ENCODE results near the gene CHCT1. TPM values are rescaled to one million over a fixed set of nuclear protein-coding genes. Genes with fewer than 3 reads are reported as not detected.
"Not testable (repeated sequence)": the region's sequence is repeated elsewhere in the genome, so short reads cannot be mapped to it uniquely, and the experiment has no call there.

The CHCT1 gene
- total RNA-seq, 2 donors from 2014 or later: not detected

- intact Hi-C loops (cut with DNase I): no loop called here
- ATAC-seq (no peak), DNase-seq (no peak)
- TF ChIP-seq CTCF (IDR thresholded peaks at IDR 0.05) (no peak), POLR2A (IDR thresholded peaks at IDR 0.05) (no peak)
- H3K4me3 ChIP-seq: no peak overlapping the region
- 17 to 34% methylated on average over 3 of the region's 3 CpGs for WGBS, 2 donors
- no peaks in the 10 kb centered on the region for H3K9me3 ChIP-seq
- H3K27ac ChIP-seq: no peak overlapping the region
- H3K4me1 ChIP-seq: peaks cover 43% of the 10 kb centered on the region
- no peaks in the 10 kb centered on the region for H3K27me3 ChIP-seq
- no peaks in the 10 kb centered on the region for H3K36me3 ChIP-seq (replicated peaks in 1 of 2; ENCODE audit: insufficient read depth in 1 of 2, low read depth in 2 of 2)
These were observed 38.9 kb upstream of the CHCT1 start for GRCh38 chr17:60383379-60383778.

- H3K4me3 ChIP-seq; H3K27me3 ChIP-seq; ATAC-seq; H3K9me3 ChIP-seq; DNase-seq; H3K27ac ChIP-seq; intact Hi-C loops (cut with DNase I); H3K36me3 ChIP-seq (replicated peaks in 1 of 2; ENCODE audit: insufficient read depth in 1 of 2, low read depth in 2 of 2): not testable (repeated sequence)
- 97 to 99% methylated on average over 7 of the region's 7 CpGs for WGBS, 2 donors
- H3K4me1 ChIP-seq: peaks cover 58% of the 10 kb centered on the region
These were observed 37.4 kb upstream of the CHCT1 start for GRCh38 chr17:60384921-60385320.

GRCh38 chr17:60386147-60387058 is 35.9 kb upstream of the CHCT1 start:
- Histone ChIP-seq H3K27ac (no peak overlapping the region), H3K27me3 (no peaks in the 10 kb centered on the region), H3K4me1 (peaks cover 65% of the 10 kb centered on the region), H3K36me3 (replicated peaks in 1 of 2; ENCODE audit: insufficient read depth in 1 of 2, low read depth in 2 of 2) (no peaks in the 10 kb centered on the region), H3K9me3 (no peaks in the 10 kb centered on the region), H3K4me3 (no peak overlapping the region)
- DNase-seq: no peak
- no peak for ATAC-seq
- intact Hi-C loops (cut with DNase I): no loop called here
- TF ChIP-seq CTCF (IDR thresholded peaks at IDR 0.05) (no peak), POLR2A (IDR thresholded peaks at IDR 0.05) (no peak)
- 57 to 67% methylated on average over 4 of the region's 4 CpGs for WGBS, 2 donors

GRCh38 chr17:60387666-60388065 is 34.6 kb upstream of the CHCT1 start:
- 77 to 96% methylated on average over 3 of the region's 3 CpGs for WGBS, 2 donors

GRCh38 chr17:60388742-60389141 is 33.5 kb upstream of the CHCT1 start:
- Histone ChIP-seq H3K36me3 (replicated peaks in 1 of 2; ENCODE audit: insufficient read depth in 1 of 2, low read depth in 2 of 2) (no peaks in the 10 kb centered on the region), H3K4me1 (peaks cover 45% of the 10 kb centered on the region), H3K27me3 (no peaks in the 10 kb centered on the region), H3K4me3 (no peak overlapping the region), H3K27ac (peak overlapping the region in 1 of 4 donors; percentile 1), H3K9me3 (no peaks in the 10 kb centered on the region)
- intact Hi-C loops (cut with DNase I): no loop called here
- ATAC-seq (no peak), DNase-seq (peak in 2 of 4 donors; percentile 22 to 26)
- 10 to 23% methylated on average over 3 of the region's 3 CpGs for WGBS, 2 donors
- no peak for TF ChIP-seq CTCF (IDR thresholded peaks at IDR 0.05)
- no peak for TF ChIP-seq POLR2A (IDR thresholded peaks at IDR 0.05)

More at GRCh38 chr17:60387666-60388065, 34.6 kb upstream of the CHCT1 start:
- ATAC-seq (no peak), DNase-seq (no peak)
- intact Hi-C loops (cut with DNase I): no loop called here
- Histone ChIP-seq H3K27ac (no peak overlapping the region), H3K4me1 (peaks cover 55% of the 10 kb centered on the region), H3K4me3 (no peak overlapping the region), H3K9me3 (no peaks in the 10 kb centered on the region), H3K27me3 (no peaks in the 10 kb centered on the region), H3K36me3 (replicated peaks in 1 of 2; ENCODE audit: insufficient read depth in 1 of 2, low read depth in 2 of 2) (no peaks in the 10 kb centered on the region)
- no peak for TF ChIP-seq CTCF (IDR thresholded peaks at IDR 0.05)
- TF ChIP-seq POLR2A (IDR thresholded peaks at IDR 0.05): no peak

Data from body of pancreas (tissue), 4 donors.